HepG2 (cell line): Measurements from ENCODE around the gene CSK. TPM values are rescaled to one million over a fixed set of nuclear protein-coding genes. Genes with fewer than 3 reads are reported as not detected.

ENCODE experiments used
- ATAC-seq: fragments of 200-7000 bp; cut with Tn5 transposase; 3 replicates; pipeline ENCODE4 v1.9.1; 2020; ENCODE audit warnings: mild to moderate bottlenecking, moderate library complexity
- BruUV-seq: library from RNA; stranded (reverse); fragments of 400-500 nt; replicated peaks from 2 replicates; lab custom pipeline; 2021; lab: Mats Ljungman, UMichigan
- CTCF ChIA-PET: fragments of 300-600 bp; formaldehyde crosslinking; extraction: SDS; loops from one replicate; lab custom pipeline; 2021; ENCODE audit warnings: low total read pairs, inconsistent platforms, low intra/inter-chr PET ratio; lab: Yijun Ruan, JAX
- POLR2A ChIA-PET: fragments of 350-600 bp; sonication (Branson Sonifier 250); formaldehyde crosslinking; loops from one replicate; lab custom pipeline; 2020; ENCODE audit warnings: antibody characterized with exemption, inconsistent platforms; lab: Yijun Ruan, JAX
- DNase-seq: peaks from one replicate; pipeline ENCODE4 v3.0.0-alpha.2; 2015; ENCODE audit warnings: low spot score
- FAIRE-seq: peaks from 3 replicates; lab custom pipeline; 2011; peaks lifted over from hg19 to GRCh38; lab: Jason Lieb, UNC
- H2AFZ ChIP-seq: one replicate; pipeline ENCODE4 v1.6.1; 2011; ENCODE audit warnings: low read length, inconsistent platforms
- H3K27ac ChIP-seq: fragments of 300-600 bp; 3 replicates; pipeline ENCODE4 v1.8.0; 2011; ENCODE audit warnings: mixed run types, mild to moderate bottlenecking, mixed read lengths, low read length, inconsistent platforms; ENCODE audit not compliant: insufficient read depth; ENCODE audit errors: extremely low read length
- H3K27me3 ChIP-seq, 2 experiments: fragments of 200-600 bp in 1 of 2; 2 replicates in 1 of 2; 3 replicates in 1 of 2; pipeline versions ENCODE4 v1.6.0 to v1.8.0; 2011; ENCODE audit warnings: low read length in 2 of 2, mild to moderate bottlenecking in 2 of 2, moderate library complexity in 2 of 2, inconsistent platforms in 1 of 2; ENCODE audit not compliant: insufficient read depth in 2 of 2, control insufficient read depth in 1 of 2
- H3K36me3 ChIP-seq, 2 experiments: fragments of 200-600 bp in 1 of 2; replicated peaks in 1 of 2; 2 replicates in 1 of 2; 3 replicates in 1 of 2; pipeline versions ENCODE4 v1.5.1 to v1.8.0; 2011; ENCODE audit warnings: low read length in 2 of 2, inconsistent platforms in 1 of 2; ENCODE audit not compliant: insufficient read depth in 2 of 2, control insufficient read depth in 1 of 2
- H3K4me1 ChIP-seq: 2 replicates; pipeline ENCODE4 v1.5.1; 2012; ENCODE audit warnings: low read length, inconsistent platforms; ENCODE audit not compliant: insufficient read depth
- H3K4me2 ChIP-seq: 2 replicates; pipeline ENCODE4 v1.6.0; 2011; ENCODE audit warnings: low read depth, low read length, inconsistent platforms
- H3K4me3 ChIP-seq, 3 experiments: fragments of 200-600 bp in 1 of 3; sonication (generic), shearing (Covaris generic) in 1 of 3; replicated peaks in 1 of 3; 2 replicates each; pipeline ENCODE4 v1.5.1; 2011 to 2016; ENCODE audit warnings: low read length in 3 of 3, inconsistent platforms in 2 of 3, low read depth in 2 of 3, mild to moderate bottlenecking in 2 of 3, control low read depth in 1 of 3, mixed read lengths in 1 of 3; ENCODE audit not compliant: insufficient read depth in 1 of 3
- H3K79me2 ChIP-seq: one replicate; pipeline ENCODE4 v1.6.1; 2011; ENCODE audit warnings: low read length, inconsistent platforms; ENCODE audit not compliant: insufficient read depth
- H3K9ac ChIP-seq: 2 replicates; pipeline ENCODE4 v1.6.0; 2011; ENCODE audit warnings: mild to moderate bottlenecking, low read depth, low read length, inconsistent platforms; ENCODE audit not compliant: insufficient read depth
- H3K9me3 ChIP-seq: 2 replicates; pipeline ENCODE4 v1.5.1; 2012; ENCODE audit warnings: mild to moderate bottlenecking, low read length
- H4K20me1 ChIP-seq: 2 replicates; pipeline ENCODE4 v1.6.0; 2011; ENCODE audit warnings: inconsistent platforms, mild to moderate bottlenecking, low read length, moderate library complexity; ENCODE audit not compliant: insufficient read depth
- CEBPG ChIP-seq: IDR thresholded peaks from 2 replicates; pipeline ENCODE4 v1.6.1; 2016
- NCOA2 ChIP-seq: sonication (generic); formaldehyde crosslinking; IDR thresholded peaks from 2 replicates; pipeline ENCODE4 v1.8.0; 2022; ENCODE audit warnings: inconsistent platforms
- RORA ChIP-seq: sonication (generic); formaldehyde crosslinking; IDR thresholded peaks from 2 replicates; pipeline ENCODE4 v1.5.0; 2020; ENCODE audit warnings: mild to moderate bottlenecking, missing genetic modification reagents, moderate library complexity
- SAFB2 ChIP-seq: sonication (generic); formaldehyde crosslinking; IDR thresholded peaks from 2 replicates; pipeline ENCODE4 v1.5.1; 2020; ENCODE audit warnings: missing genetic modification reagents, low read depth, mild to moderate bottlenecking, borderline replicate concordance
- SOX6 ChIP-seq, 2 experiments: fragments of 450-650 bp in 1 of 2; sonication (generic) in 1 of 2; formaldehyde crosslinking in 1 of 2; IDR thresholded peaks; 2 replicates each; pipeline versions ENCODE4 v1.4.0 to v1.6.1; 2017 to 2020; ENCODE audit warnings: antibody characterized with exemption in 1 of 2, mild to moderate bottlenecking in 1 of 2, missing genetic modification reagents in 1 of 2
- TBX2 ChIP-seq: sonication (generic); formaldehyde crosslinking; IDR thresholded peaks from 2 replicates; pipeline ENCODE4 v1.5.0; 2020; ENCODE audit warnings: missing genetic modification reagents, mild to moderate bottlenecking, borderline replicate concordance
- ZFY ChIP-seq: sonication (generic); formaldehyde crosslinking; IDR thresholded peaks from 2 replicates; pipeline ENCODE4 v1.4.0; 2020; ENCODE audit warnings: missing genetic modification reagents
- ZNF101 ChIP-seq: sonication (generic); formaldehyde crosslinking; IDR thresholded peaks from 2 replicates; pipeline ENCODE4 v1.4.0; 2020; ENCODE audit warnings: mild to moderate bottlenecking, low read depth, missing genetic modification reagents, borderline replicate concordance
- ZNF121 ChIP-seq: sonication (generic); formaldehyde crosslinking; IDR thresholded peaks from 2 replicates; pipeline ENCODE4 v1.5.0; 2020; ENCODE audit warnings: mild to moderate bottlenecking, missing genetic modification reagents
- ZNF143 ChIP-seq: sonication (generic); formaldehyde crosslinking; IDR thresholded peaks from 2 replicates; pipeline ENCODE4 v1.4.0; 2020; ENCODE audit warnings: missing genetic modification reagents
- ZNF34 ChIP-seq: sonication (generic); formaldehyde crosslinking; IDR thresholded peaks from 2 replicates; pipeline ENCODE4 v1.4.0; 2020; ENCODE audit warnings: mild to moderate bottlenecking, missing genetic modification reagents, borderline replicate concordance
- ZNF501 ChIP-seq: sonication (generic); formaldehyde crosslinking; IDR thresholded peaks from 2 replicates; pipeline ENCODE4 v1.5.1; 2020; ENCODE audit warnings: mild to moderate bottlenecking, moderate library complexity, missing genetic modification reagents
- ZNF547 ChIP-seq: sonication (generic); formaldehyde crosslinking; IDR thresholded peaks from 2 replicates; pipeline ENCODE4 v1.5.1; 2020; ENCODE audit warnings: mild to moderate bottlenecking, missing genetic modification reagents
- ZNF768 ChIP-seq: sonication (generic); formaldehyde crosslinking; IDR thresholded peaks from 2 replicates; pipeline ENCODE4 v1.4.0; 2020; ENCODE audit warnings: missing genetic modification reagents
- WGBS: methylation state at CpG from one replicate; pipeline ENCODE4 v1.1.6; 2017; ENCODE audit warnings: low lambda C conversion rate; 5-methylcytosine and 5-hydroxymethylcytosine counted together
- in situ Hi-C: cut with HindIII; loops from 2 replicates; pipeline ENCODE4 v1.10.0; 2017; ENCODE audit warnings: low pct_unique_long_range_greater_than_20kb; ENCODE audit not compliant: extremely low pct_ligation_motif_present
- intact Hi-C: fragments of 100-400 bp; cut with micrococcal nuclease; formaldehyde crosslinking; loops from one replicate; pipeline ENCODE4 v1.10.0; 2022; ENCODE audit not compliant: unreplicated experiment
- polyA plus RNA-seq, 8 experiments: library from polyadenylated mRNA; depleted of rRNA in 3 of 8; stranded (reverse) in 7 of 8; unstranded in 1 of 8; fragments of >200 nt; fragmentation: Illumina TruSeq in 4 of 8; extraction: Trizol in 4 of 8; gene quantifications; 2 replicates each; pipeline versions ENCODE4 v1.2.1 to v1.2.3, GENCODE V29; 2011 to 2016; ENCODE audit warnings: low read depth in 4 of 8, missing spikeins in 1 of 8, mixed read lengths in 1 of 8; ENCODE audit not compliant: insufficient read depth in 1 of 8
- total RNA-seq, 5 experiments: library from RNA; depleted of rRNA; stranded (reverse); fragments of >200 nt; fragmentation: Illumina TruSeq; extraction: Trizol; gene quantifications; 2 replicates each; pipeline ENCODE4 v1.2.3, GENCODE V29; 2016; ENCODE audit warnings: low read depth in 1 of 5
- TF ChIP-seq, protein P1 (sequence below): sonication (generic); IDR thresholded peaks from 2 replicates; pipeline ENCODE4 v1.6.1; 2016; ENCODE audit warnings: low read depth, borderline replicate concordance
- TF ChIP-seq, protein P2 (sequence below): sonication (generic); formaldehyde crosslinking; conservative IDR thresholded peaks from 2 replicates; pipeline ENCODE4 v1.4.0; 2020; ENCODE audit warnings: missing genetic modification reagents
- TF ChIP-seq, protein P3 (sequence below): sonication (generic); formaldehyde crosslinking; IDR thresholded peaks from 2 replicates; pipeline ENCODE4 v1.8.0; 2022; ENCODE audit warnings: mild to moderate bottlenecking, missing genetic modification reagents; ENCODE audit not compliant: insufficient replicate concordance
- TF ChIP-seq, protein P4 (sequence below): sonication (generic); formaldehyde crosslinking; IDR thresholded peaks from 2 replicates; pipeline ENCODE4 v1.5.0; 2020; ENCODE audit warnings: mild to moderate bottlenecking, missing genetic modification reagents

The CSK gene
- total and polyA plus RNA-seq, 2 of the 13 experiments (the other 11 are each of a cell fraction or from before 2014, with no cell fraction given): 12.5 to 21.3 TPM

DNA sequence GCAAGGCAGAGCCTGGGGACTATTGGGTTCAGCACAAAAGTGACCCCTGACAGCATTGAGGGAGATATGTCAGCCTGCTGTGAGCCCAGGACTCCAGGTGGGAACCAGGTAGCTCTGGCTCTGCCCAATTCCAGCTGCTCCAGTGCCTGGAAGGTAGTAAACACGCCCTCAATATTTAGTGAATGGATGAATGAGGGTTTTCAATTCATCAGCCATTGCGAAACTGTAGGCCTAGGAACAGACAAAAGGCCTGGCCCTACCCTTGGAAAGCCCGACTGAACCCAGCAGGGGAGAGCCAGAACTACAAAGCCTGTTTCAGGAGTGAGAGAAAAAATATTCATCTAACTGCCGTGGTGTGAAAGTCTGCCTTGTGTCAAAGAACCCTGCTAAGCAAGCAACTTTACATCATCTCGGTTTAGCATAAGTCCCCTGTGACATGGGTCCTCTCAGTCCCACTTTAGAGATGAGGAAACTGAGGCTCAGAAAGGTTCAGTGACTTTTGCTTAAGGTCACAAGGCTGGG is 8.1 kb upstream of the CSK start:
- CTCF ChIA-PET: interaction anchor here (1.4 to 5.8 kb wide), 2 partner anchors 14 to 26 kb away, joined by 3 to 56 read pairs; no protein-coding TSS in a partner anchor
- 0 out of 3 replicates have a peak, but pooled peaks have one; percentile 3 for ATAC-seq
- Histone ChIP-seq H3K4me1 (peaks cover 82% of the 10 kb centered on the region), H4K20me1 (no peaks in the 10 kb centered on the region), H3K9me3 (no peaks in the 10 kb centered on the region), H3K4me2 (peak overlapping the region; percentile 63), H3K27ac (no peak overlapping the region), H3K79me2 (no peaks in the 10 kb centered on the region), H3K9ac (peak overlapping the region; percentile 13; the same call in 1 of the 2 replicates), H2AFZ (peak overlapping the region; percentile 61), H3K36me3 (no peaks in the 10 kb centered on the region), H3K27me3 (no peaks in the 10 kb centered on the region), H3K4me3 (peak overlapping the region in 1 of 3 experiments; percentile 44; a peak in 1 of 6 replicates)
- POLR2A ChIA-PET: interaction anchor here (0.8 kb wide), 1 partner anchor 183 kb away, joined by 3 read pairs; no protein-coding TSS in a partner anchor
- intact Hi-C loops: no loop called here
- 0% methylated on average over 5 of the region's 5 CpGs for WGBS
- in situ Hi-C loops: loop anchor here (10.0 kb wide), 1 partner anchor 181 kb away; the partner anchor contains the start of gene RPP25
- peak; percentile 52 for DNase-seq
- no TSS peak for BruUV-seq
- FAIRE-seq: peak; percentile 75
- TF ChIP-seq SAFB2 (no peak), NCOA2 (CRISPR knock-in tag) (no peak), ZNF34 (CRISPR knock-in tag) (no peak), ZNF547 (CRISPR knock-in tag) (no peak), ZNF101 (CRISPR knock-in tag) (no peak), ZNF768 (CRISPR knock-in tag) (no peak), ZNF501 (no peak), SOX6 (IDR thresholded peaks at IDR 0.05) (no peak), SOX6 (CRISPR knock-in tag; IDR thresholded peaks at IDR 0.05) (0 out of 2 replicates have a peak, but pooled peaks have one; percentile 32), RORA (CRISPR knock-in tag) (no peak), ZNF143 (CRISPR knock-in tag) (no peak), ZFY (peak; percentile 46), ZNF121 (CRISPR knock-in tag) (no peak), TBX2 (CRISPR knock-in tag) (peak; percentile 46; the same call in 1 of the 2 replicates), CEBPG (peak; percentile 88)
- TF ChIP-seq, protein P1, sequence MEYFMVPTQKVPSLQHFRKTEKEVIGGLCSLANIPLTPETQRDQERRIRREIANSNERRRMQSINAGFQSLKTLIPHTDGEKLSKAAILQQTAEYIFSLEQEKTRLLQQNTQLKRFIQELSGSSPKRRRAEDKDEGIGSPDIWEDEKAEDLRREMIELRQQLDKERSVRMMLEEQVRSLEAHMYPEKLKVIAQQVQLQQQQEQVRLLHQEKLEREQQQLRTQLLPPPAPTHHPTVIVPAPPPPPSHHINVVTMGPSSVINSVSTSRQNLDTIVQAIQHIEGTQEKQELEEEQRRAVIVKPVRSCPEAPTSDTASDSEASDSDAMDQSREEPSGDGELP: no peak
- TF ChIP-seq, protein P2, sequence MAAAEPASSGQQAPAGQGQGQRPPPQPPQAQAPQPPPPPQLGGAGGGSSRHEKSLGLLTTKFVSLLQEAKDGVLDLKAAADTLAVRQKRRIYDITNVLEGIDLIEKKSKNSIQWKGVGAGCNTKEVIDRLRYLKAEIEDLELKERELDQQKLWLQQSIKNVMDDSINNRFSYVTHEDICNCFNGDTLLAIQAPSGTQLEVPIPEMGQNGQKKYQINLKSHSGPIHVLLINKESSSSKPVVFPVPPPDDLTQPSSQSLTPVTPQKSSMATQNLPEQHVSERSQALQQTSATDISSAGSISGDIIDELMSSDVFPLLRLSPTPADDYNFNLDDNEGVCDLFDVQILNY (CRISPR knock-in tag): no peak
- TF ChIP-seq, protein P3, sequence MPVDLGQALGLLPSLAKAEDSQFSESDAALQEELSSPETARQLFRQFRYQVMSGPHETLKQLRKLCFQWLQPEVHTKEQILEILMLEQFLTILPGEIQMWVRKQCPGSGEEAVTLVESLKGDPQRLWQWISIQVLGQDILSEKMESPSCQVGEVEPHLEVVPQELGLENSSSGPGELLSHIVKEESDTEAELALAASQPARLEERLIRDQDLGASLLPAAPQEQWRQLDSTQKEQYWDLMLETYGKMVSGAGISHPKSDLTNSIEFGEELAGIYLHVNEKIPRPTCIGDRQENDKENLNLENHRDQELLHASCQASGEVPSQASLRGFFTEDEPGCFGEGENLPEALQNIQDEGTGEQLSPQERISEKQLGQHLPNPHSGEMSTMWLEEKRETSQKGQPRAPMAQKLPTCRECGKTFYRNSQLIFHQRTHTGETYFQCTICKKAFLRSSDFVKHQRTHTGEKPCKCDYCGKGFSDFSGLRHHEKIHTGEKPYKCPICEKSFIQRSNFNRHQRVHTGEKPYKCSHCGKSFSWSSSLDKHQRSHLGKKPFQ: no peak
- TF ChIP-seq, protein P4, sequence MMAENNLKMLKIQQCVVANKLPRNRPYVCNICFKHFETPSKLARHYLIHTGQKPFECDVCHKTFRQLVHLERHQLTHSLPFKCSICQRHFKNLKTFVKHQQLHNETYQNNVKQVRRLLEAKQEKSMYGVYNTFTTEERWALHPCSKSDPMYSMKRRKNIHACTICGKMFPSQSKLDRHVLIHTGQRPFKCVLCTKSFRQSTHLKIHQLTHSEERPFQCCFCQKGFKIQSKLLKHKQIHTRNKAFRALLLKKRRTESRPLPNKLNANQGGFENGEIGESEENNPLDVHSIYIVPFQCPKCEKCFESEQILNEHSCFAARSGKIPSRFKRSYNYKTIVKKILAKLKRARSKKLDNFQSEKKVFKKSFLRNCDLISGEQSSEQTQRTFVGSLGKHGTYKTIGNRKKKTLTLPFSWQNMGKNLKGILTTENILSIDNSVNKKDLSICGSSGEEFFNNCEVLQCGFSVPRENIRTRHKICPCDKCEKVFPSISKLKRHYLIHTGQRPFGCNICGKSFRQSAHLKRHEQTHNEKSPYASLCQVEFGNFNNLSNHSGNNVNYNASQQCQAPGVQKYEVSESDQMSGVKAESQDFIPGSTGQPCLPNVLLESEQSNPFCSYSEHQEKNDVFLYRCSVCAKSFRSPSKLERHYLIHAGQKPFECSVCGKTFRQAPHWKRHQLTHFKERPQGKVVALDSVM (CRISPR knock-in tag): no peak
